ENCODE results near the gene AK9.
"Not testable (repeated sequence)": the region's sequence is repeated elsewhere in the genome, so short reads cannot be mapped to it uniquely, and the experiment has no call there.

AK9 gene

GRCh38 chr6:109478222-109478805 lies 212.7 kb downstream of the AK9 start:
- DNase-seq, result no peak

GRCh38 chr6:109477725-109478124 lies 213.3 kb downstream of the AK9 start:
- no peak for DNase-seq

- DNase-seq, result no peak
Measured at GRCh38 chr6:109477184-109477583, 213.8 kb downstream of the AK9 start.

GRCh38 chr6:109475625-109476024 lies 215.4 kb downstream of the AK9 start:
- DNase-seq, result no peak

GRCh38 chr6:109474995-109475394 lies 216.0 kb downstream of the AK9 start:
- no peak for DNase-seq

GRCh38 chr6:109473120-109473519 lies 217.9 kb downstream of the AK9 start:
- DNase-seq, result no peak

- DNase-seq, result no peak
Measured at GRCh38 chr6:109472132-109472995, 218.6 kb downstream of the AK9 start.

GRCh38 chr6:109471105-109471810 lies 219.7 kb downstream of the AK9 start:
- DNase-seq, result no peak

- DNase-seq, result no peak
Measured at GRCh38 chr6:109469591-109470189, 221.3 kb downstream of the AK9 start.

GRCh38 chr6:109467696-109468095 lies 223.3 kb downstream of the AK9 start:
- no peak for DNase-seq

- no peak for DNase-seq
Measured at GRCh38 chr6:109466212-109466923, 224.6 kb downstream of the AK9 start.

GRCh38 chr6:109465772-109466171 lies 225.2 kb downstream of the AK9 start:
- DNase-seq, result no peak

- DNase-seq, result no peak
Measured at GRCh38 chr6:109461733-109462526, 229.1 kb downstream of the AK9 start.

GRCh38 chr6:109461205-109461604 lies 229.8 kb downstream of the AK9 start:
- not testable (repeated sequence) for DNase-seq

- no peak for DNase-seq
Measured at GRCh38 chr6:109460161-109460829, 230.7 kb downstream of the AK9 start.

GRCh38 chr6:109458774-109459531 lies 232.0 kb downstream of the AK9 start:
- DNase-seq, result no peak

GRCh38 chr6:109457562-109457996 lies 233.4 kb downstream of the AK9 start:
- DNase-seq, result no peak

- peak; percentile 84 for DNase-seq
Measured at GRCh38 chr6:109456710-109457561, 234.1 kb downstream of the AK9 start.

GRCh38 chr6:109456111-109456583 lies 234.9 kb downstream of the AK9 start:
- no peak for DNase-seq

Data from femur (tissue), 1 donor.